DMS114 treated with DMSO at 0.1 percent for 48 hours (cell line): ENCODE data around the gene CCDC89.
"Not testable (repeated sequence)": the region's sequence is repeated elsewhere in the genome, so short reads cannot be mapped to it uniquely, and the experiment has no call there.

Experiments
- DNase-seq: peaks from one replicate; lab custom pipeline; 2025; ENCODE audit not compliant: unreplicated experiment; lab: John Stamatoyannopoulos, UW

Gene CCDC89

DNA sequence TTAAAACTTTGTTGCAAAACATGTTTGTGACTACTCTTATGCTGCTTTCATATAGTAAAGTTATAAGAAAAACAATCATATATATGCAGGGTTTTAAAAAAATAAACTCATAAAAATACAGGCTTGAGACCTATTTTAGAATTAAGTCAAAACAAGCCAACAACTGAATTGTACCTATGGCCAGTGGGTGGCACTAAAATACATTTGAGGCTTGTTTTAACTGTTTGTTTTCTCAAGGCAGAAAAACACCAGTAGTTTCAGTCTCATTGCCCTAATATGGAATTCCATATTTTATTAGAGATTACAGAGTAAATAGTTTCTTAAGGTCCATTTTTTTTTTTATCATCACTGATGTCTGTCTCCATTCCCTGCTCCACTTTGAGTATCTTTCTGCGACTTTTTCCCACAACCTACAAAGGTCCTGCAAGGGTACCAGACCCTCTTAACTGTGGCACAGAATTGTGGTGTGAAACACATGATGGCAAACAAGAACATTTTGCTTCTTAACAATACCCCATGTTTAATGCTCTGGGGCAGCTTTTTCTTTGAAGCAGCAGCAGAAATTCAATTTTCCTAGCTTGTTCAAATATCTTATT, 8.5 kb upstream of the CCDC89 start:
- peak; percentile 17 for DNase-seq

DNA sequence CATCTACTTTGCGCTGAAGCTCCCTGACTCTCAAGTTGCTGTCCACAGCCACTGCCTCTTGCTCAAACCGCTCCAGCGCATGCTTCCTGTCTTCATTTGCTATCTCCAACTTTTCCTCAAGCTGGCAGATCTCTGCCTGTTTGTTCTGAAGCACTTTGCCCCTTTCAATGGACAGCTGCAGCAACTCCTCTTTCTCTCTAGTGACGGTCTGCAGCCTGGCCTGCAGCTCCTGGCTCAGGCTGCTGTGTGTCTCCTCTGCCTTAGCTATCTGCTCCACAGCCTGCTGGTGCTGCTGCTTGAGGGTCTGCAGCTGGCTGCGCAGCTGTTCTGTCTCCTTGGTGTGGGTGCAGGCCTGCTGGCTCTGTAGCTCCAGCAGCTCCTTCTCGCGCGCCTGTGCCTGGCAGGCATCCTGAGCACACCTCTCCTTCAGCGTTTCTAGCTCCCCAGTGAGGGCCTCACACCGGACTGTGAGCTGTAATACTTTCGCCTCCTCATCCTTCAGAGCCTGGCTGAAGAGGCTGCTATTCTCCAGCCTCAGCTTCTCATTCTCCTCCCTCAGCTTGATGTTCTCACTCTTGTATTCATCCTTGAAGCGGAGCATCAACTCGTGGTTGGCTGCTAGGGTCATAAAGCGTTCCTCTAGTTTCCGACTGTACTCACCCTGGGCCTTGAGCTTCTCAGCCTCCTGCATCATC, 723 bp downstream of the CCDC89 start:
- DNase-seq = peak; percentile 19

DNA sequence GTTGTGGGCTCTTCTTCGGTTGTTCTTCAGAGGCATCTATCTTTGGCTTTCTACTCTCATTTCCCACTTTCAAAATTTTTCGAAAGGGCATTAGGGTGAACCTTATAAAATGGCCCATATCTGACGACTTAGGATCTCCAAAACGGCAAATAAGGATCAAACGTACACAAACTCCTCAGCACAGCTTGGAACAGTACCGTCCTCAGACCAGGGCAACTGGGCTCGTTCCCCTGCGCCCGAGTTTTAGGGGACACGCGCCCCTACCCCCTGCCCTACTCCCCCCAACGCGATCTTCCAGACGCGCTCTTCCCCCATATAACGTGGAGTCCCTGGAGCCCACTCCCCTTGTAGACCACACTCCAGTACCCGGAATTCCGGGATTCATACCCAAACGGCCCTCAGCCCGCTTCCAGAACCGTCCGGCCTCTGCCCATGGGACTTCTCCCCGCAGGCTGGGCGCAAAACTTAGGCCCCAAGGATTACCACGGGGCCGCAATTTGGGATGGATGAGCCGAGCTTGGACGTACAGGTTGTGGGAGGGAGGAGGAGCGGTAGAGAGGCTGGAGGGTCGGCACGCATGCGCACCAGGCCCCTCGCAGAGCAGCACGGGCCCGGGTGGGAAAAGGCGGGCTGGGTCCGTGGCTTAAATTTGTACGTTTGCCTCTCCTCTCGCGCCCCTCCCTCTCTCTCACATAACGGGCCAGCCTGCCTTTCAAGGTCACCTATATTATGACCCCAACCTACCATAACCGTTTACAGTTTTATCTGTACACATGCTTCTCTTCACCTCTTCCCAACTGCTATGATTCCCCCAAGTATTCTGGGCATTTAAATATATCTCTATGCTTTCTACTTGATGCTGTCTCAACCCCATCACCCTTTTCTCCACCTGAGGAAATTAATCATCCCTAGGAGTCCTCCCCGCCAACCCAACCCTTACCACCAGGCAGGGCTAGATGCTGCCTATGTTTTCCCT, 3.4 kb downstream of the CCDC89 start:
- peak; percentile 31 for DNase-seq

DNA sequence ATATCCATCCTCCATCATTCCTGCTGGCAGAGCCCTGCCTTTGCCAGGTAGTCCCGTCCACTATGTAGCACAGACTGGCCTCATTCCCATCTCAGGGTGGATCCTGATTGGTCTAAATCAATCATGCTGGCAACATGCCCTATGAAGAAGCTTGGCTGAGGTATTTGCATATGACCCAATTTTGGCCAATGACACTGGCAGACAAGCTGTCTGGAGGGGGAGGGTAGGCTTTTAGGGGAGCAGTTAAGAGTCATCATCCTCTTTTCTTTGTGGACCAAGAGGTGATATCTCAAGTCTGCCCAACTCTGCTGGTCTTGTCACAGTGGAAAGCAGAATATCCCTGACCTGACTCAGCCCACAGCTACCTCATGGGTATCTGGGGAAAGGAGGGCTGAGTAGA, 5.1 kb downstream of the CCDC89 start:
- no peak for DNase-seq

DNA sequence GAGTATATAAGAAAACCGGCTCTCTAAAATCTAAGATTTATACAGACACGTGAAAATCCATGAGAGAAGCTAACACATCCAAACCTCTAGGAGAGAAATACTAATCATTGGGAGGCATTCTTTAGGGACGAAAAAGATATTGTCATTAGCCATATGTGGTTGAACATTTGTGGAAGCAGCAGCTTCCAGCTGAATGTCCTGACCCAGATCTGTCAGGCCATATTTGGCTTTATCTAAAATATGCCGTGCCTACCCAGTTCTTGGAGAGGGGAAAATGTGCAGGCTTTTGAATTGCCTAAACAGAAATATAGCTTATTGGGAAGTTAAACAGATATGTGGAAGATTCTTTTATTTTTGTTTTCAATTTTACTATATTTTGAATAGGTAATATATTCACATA, 6.4 kb downstream of the CCDC89 start:
- DNase-seq = no peak

DNA sequence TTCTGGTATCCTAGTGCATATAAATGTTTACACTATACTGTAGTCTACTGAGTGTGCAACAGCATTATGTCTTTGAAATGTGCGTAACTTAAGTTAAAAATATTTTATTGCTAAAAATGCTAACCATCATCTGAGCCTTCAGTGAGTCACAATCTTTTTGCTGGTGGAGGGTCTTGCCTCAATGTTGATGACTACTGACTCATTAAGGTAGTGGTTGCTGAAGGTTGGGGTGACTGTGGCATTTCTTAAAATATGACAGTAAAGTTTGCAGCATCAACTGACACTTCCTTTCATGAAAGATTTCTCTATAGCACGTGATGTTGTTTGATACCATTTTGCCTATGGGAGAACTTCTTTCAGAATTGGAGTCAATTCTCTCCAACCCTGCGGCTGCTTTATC, 12.6 kb downstream of the CCDC89 start:
- no peak for DNase-seq

DNA sequence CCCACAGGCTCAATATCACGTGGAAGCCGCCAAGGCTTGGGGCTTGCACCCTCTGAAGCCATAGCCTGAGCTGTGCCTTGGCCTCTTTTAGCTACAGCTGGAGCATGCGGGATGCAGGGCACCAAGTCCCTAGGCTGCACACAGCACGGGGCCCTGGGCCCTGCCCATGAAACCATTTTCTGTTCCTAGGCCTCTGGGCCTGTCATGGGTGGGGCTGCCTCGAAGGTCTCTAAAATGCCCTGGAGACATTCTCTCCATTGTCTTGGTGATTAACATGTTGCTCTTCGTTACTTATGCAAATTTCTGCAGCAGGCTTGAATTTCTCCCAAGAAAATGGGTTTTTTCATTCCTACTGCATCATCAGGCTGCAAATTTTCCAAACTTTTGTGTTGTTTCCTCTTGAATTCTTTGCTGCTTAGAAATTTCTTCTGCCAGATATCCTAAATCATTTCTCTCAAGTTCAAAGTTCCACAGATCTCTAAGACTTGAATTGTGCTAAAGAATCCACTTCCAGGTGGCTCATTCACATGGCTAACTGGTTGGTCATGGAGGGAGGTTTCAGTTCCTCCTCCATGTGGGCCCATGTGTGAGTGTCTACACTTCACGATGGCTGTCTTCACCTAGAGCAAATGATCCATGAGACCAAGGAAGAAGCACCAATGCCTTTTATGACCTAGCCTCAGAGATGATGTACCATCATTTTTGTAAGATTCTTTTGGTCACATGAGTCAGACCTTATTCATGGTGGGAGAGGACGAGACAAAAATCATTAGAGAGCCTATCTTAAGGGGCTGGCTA, 13.7 kb downstream of the CCDC89 start:
- no peak for DNase-seq

DNA sequence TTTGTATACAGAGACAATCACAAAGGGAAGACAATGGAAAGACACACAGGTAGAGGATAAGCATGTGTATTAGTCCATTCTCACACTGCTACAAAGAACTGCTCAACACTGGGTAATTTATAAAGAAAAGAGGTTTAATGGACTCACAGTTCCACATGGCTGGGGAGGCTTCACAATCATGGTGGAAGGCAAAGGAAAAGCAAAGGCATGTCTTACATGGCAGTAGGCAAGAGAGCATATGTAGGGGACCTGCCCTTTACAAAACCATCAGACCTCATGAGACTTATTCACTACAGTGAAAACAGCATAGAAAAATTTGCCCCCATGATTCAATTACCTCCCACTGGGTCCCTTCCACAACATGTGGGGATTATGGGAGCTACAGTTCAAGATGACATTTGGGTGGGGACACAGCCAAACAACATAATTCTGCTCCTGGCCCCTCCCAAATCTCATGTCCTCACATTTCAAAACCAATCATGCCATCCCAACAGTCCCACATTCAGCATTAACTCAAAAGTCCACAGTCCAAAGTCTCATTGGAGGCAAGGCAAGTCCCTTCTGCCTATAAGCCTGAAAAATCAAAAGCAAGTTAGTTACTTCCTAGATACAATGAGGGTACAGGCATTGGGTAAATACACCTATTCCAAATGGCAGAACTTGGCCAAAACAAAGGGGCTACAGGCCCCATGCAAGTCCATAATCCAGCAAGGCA, 14.9 kb downstream of the CCDC89 start:
- not testable (repeated sequence) for DNase-seq

DNA sequence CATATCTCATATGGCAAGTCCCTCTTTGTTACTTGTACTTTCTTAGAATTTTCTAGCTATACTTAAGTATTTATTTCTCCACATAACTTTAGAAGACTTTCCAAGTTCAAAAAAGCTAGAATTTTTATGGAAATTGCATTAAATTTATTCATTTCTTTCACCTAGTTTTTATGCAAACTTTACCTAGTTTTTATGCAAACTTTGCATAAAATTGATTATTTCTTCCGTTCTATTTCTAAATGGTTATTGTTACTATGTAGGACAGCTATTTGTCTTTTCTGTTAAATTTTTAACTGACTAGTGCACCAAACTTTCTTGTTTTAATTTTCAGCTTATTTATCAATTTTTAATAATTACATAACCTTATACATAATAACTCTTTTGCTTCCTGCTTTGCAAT, 17.8 kb downstream of the CCDC89 start:
- no peak for DNase-seq

DNA sequence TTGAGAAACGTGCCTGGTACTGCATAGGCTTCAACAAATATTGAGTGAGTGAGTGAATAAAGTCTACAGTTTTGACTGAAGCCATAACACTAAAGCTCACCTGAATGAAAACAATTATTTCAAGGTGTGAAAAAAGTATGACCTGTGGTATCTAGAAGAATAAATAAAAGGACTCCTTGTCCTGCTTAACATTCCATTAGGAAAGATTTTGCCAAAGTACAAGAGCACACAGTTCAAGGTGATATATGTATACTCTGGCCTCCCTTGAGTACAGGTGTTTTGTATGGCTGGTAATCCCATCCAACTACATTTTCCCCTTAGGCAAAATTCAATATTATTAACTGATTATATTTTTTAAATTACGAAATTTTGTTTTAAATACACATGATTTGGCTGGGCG, 19.3 kb downstream of the CCDC89 start:
- DNase-seq = no peak

DNA sequence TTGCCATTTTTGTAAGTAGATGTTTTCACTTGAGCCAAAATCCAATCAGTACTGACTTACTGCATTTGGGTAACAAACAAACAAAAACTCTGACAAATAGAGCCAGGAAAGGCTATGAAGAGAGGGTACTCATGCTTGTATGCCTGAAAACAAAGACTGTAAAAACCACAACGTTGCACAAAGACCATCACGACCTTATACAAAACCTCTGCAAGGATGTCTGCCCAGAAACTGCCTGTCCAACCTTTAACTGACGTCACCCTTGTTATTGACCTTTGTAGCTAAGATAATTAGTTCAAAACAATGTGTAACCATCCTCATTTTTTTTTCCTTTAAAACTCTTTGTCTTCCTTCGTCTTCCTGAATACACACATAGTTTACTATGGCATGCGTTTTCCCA, 20.3 kb downstream of the CCDC89 start:
- no peak for DNase-seq

DNA sequence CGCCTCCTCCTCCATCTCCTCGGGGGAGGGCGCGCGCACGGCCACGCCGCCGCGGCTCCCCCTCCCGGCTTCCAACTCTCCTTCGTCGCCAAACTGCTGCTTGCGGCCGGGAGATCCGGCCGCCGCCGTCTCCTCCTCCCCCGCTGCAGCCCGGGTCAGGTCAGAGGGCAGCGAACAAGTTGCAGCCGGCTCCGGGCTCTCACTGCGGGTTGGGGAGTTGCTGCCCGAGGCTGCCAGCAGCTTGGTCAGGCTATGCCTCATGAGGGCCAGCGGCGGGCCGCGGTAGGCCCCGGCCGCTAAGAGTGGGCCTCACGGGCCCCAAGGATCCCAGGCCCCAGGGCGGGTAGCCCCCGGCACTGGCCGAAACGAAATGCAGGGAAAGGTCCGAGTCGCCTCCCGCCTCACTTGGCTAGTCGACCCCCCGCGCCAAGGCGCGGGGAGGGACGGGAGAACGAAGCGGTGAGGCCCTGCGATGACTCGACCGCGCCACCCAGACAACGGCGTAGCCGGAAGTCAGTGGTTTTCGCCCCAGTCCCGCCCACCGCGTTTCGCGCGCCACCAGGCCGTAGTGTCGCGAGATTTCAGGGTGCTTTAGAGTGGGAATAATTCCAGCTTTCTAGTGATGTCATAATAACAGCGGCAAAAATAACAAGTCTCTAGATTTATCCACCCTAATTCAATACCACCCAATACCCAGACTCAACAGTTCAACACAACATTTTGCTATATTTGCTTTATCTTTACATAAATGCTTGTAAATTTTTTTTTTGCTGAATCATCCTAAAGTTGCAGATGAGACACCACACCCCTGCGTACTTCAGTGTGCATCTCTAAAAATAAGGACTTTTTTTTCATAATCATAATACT, 21.1 kb downstream of the CCDC89 start, which contains the start of gene CREBZF:
TSS of gene CREBZF (minus strand) at position 515 of the 867 bp plus-strand sequence. CDS start at position 261, 254 bp downstream.
- peak; percentile 84 for DNase-seq

DNA sequence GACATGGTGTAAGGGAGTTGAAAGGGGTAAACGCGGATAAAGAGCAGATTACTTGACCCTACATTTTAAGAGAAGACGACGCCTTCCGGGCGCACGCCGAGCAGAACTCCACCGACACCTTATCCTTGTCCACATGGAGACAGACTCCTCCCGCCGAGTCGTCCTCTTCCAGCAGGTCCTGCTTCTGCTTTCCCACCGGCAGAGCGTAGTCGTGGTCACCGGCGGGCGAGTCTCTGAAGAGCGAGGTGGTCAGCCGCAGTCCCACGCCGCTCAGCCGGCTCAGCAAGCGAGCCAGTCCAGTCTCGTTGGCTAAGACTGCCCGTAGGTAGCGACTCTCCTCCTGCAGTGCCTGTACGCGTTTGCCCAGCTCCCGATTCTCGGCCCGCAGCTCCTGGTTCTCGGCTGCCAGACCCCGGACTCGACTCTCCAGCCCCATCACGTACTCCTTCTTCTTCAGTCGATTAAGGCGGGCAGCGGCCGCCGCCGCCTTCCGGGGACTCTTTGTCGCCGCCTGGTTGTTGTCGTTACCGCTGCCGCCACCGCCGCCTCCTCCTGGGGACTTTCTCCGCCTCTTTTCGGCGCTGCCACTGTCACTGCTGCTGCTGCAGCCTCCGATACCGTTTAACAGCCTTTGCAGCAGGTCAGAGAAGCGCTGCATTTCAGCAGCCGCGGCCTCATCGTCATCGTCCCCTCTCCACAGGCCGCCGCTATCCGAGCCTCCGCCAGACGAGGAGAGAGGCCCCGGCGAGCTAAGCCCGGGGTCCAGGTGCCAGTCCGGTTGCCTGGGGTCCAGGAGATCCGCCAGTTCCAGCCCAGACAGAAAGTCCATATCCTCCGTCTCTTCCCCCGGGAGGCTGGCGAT, 22.0 kb downstream of the CCDC89 start:
- peak; percentile 11 for DNase-seq

DNA sequence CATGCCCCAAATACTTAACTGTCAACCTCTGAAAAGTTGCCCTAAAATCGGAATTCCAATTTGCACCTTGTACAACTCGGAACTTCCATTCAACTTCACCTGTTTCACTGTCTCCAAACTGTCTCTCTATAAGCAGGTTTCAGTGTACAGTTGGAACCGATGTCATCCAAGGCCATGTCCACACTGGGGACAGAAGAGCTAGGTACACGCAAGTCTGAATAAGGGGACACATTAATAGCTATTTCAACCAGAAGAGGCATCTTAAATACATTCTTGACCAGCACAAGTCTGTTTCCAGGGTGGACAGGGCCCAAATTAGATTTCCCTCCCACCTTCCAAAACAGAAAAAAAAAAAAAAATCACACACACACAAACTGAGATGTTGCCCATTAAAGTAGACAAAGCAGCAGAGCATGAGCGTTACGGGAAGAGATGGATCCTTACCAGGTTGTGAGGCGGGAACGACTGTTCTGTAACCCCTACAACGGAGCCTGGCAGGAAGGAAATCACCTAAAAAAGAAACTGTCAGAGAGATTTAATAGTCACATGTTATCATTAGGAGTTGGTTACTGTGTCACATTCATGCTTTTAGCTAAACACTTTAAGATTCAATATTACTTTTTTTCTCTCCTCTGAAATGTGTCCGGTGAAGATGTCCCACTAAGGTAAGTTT, 22.8 kb downstream of the CCDC89 start:
- no peak for DNase-seq

DNA sequence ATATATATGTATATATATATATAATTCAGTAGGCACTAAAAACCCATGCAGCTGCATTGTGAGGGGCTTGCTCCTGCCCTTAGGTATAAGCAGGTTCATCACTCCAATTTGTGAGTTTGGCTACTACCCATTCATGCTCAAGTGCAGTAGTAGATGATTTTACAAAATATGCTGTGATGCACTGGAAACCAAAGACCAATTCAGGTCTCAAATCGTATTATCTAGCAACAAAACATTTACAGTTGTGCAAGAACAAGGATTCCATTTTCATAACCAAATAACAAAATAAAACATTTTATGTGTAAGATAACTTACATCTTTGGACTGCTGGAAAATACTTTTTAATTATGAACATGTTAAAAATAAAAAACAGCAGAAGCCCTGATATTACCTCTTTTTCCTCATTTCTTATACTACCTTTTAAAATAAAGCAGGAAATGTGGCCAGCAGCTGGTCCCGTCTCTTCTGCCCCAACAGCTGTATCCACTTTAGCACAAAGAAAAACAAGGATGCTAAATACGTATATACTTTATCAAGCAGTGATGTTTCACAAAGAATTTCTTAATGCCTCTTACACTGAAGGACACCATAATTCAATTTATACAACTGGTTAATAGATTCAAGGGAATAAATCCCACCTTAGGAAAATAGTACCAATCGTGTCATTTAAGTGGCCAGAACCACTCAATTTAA, 23.9 kb downstream of the CCDC89 start:
- DNase-seq = no peak

DNA sequence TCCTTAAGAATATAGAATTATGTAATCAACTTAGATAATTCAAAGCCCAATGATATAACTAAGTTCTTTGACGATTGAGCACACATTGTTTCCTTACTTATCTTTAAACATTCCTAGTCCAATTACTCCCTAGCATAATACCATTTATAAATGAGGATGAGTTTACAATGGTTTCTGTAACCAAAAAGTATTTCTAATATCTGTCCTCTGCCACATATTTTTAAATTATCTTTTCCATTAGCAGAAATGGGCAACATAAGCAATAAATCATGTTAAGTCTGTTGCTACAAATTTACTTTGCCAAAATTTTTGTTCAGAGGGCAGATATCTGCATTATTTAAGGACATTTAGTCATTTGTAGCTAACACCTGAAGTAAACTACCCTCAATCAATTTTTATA, 27.8 kb downstream of the CCDC89 start:
- DNase-seq = no peak

DNA sequence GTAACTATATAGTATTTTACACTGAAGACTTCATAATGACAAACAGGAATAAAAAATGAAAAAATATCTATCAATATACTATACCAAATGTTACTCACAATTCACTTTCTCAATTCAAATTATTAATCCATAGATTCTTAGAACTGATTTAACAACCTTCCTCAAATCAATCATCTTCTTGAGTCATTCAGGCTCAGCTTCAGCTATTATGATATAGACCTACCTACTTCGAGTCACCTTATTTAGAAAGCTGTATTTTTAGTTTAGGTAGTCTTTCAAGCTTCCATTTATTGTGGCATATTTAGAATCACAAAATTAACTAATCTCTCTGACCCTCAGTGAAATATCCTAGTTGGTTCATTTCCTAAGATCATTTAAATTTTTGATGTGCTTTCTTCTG, 29.2 kb downstream of the CCDC89 start:
- DNase-seq = no peak
